ENCODE data around the gene SNX15.

GRCh38 chr11:65058419-65059054, 31.3 kb downstream of the SNX15 start, which contains the start of gene NAALADL1:
- TF ChIP-seq CTCF (IDR thresholded peaks at IDR 0.05): no peak
- TF ChIP-seq POLR2AphosphoS5 (IDR thresholded peaks at IDR 0.05; ENCODE audit: insufficient read depth in 1 of 2, low read depth in 1 of 2): no peak
